HL-60 (cell line): ENCODE results near the gene PHACTR3.

Experiments
- POLR2AphosphoS5 ChIP-seq: IDR thresholded peaks from 2 replicates; pipeline ENCODE4 v1.6.1; 2012; ENCODE audit warnings: low read depth
- TF ChIP-seq, protein P1 (sequence below): IDR thresholded peaks from one replicate; pipeline ENCODE4 v1.5.1; 2011; ENCODE audit warnings: low read length, control low read depth, inconsistent platforms; ENCODE audit not compliant: insufficient read depth
- TF ChIP-seq, protein P2 (sequence below): IDR thresholded peaks from 2 replicates; pipeline ENCODE4 v1.6.1; 2012; ENCODE audit warnings: low read depth; ENCODE audit not compliant: insufficient replicate concordance

DNA sequence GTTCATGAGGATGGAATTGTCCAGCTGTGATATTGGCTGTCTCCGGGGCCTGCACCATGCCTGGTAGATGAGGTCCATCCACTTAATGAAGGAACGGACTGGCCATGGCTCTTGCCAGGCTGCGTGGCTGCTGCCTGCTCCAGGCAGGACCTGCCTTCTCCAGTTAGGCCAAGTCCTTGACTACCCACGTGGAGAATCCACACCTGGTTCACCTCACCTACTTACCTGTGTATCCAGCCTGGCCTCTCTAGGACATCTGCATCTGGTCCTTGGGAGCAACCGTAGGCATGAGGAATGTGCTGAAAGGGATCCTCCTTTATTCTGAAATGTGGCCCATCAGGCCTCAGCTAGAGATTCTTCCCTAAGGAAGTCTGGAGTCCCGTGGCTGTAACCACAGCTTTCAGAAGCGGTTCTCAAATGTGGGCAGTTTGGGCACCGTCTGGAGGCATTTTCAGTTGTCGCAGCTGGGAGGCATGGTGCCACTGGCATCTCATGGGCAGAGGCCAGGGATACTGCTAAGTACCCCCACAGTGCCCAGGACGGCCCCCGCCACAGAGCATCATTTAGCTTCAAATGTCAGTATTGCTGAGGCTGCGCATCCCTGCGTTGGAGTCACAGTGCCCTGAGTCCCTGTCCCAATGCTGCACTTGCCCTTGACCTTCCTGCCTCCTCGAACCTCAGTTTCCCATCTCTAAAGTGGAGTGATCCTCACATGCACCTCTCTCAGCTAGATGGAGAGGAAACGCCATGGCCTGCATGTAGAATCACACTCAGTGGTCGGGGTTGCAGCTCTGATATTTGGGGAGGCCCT, 67.5 kb downstream of the PHACTR3 start:
- TF ChIP-seq, protein P1, sequence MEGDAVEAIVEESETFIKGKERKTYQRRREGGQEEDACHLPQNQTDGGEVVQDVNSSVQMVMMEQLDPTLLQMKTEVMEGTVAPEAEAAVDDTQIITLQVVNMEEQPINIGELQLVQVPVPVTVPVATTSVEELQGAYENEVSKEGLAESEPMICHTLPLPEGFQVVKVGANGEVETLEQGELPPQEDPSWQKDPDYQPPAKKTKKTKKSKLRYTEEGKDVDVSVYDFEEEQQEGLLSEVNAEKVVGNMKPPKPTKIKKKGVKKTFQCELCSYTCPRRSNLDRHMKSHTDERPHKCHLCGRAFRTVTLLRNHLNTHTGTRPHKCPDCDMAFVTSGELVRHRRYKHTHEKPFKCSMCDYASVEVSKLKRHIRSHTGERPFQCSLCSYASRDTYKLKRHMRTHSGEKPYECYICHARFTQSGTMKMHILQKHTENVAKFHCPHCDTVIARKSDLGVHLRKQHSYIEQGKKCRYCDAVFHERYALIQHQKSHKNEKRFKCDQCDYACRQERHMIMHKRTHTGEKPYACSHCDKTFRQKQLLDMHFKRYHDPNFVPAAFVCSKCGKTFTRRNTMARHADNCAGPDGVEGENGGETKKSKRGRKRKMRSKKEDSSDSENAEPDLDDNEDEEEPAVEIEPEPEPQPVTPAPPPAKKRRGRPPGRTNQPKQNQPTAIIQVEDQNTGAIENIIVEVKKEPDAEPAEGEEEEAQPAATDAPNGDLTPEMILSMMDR, result no peak
- TF ChIP-seq POLR2AphosphoS5, result no peak
- TF ChIP-seq, protein P2, sequence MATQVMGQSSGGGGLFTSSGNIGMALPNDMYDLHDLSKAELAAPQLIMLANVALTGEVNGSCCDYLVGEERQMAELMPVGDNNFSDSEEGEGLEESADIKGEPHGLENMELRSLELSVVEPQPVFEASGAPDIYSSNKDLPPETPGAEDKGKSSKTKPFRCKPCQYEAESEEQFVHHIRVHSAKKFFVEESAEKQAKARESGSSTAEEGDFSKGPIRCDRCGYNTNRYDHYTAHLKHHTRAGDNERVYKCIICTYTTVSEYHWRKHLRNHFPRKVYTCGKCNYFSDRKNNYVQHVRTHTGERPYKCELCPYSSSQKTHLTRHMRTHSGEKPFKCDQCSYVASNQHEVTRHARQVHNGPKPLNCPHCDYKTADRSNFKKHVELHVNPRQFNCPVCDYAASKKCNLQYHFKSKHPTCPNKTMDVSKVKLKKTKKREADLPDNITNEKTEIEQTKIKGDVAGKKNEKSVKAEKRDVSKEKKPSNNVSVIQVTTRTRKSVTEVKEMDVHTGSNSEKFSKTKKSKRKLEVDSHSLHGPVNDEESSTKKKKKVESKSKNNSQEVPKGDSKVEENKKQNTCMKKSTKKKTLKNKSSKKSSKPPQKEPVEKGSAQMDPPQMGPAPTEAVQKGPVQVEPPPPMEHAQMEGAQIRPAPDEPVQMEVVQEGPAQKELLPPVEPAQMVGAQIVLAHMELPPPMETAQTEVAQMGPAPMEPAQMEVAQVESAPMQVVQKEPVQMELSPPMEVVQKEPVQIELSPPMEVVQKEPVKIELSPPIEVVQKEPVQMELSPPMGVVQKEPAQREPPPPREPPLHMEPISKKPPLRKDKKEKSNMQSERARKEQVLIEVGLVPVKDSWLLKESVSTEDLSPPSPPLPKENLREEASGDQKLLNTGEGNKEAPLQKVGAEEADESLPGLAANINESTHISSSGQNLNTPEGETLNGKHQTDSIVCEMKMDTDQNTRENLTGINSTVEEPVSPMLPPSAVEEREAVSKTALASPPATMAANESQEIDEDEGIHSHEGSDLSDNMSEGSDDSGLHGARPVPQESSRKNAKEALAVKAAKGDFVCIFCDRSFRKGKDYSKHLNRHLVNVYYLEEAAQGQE, result no peak
